22Rv1 (cell line): Measurements from ENCODE around the gene NRGN.

Source experiments
- H3K27ac ChIP-seq: fragments of 450-650 bp; 2 replicates; pipeline ENCODE4 v1.5.1; 2017
- CTCF ChIP-seq: fragments of 450-650 bp; IDR thresholded peaks from 2 replicates; pipeline ENCODE4 v1.5.1; 2017; ENCODE audit warnings: mild to moderate bottlenecking
- ZFX ChIP-seq: fragments of 450-650 bp; IDR thresholded peaks from 2 replicates; pipeline ENCODE4 v1.6.1; 2017; ENCODE audit warnings: antibody characterized with exemption, borderline replicate concordance

Gene NRGN

GRCh38 chr11:124747406-124748099, 7.8 kb downstream of the NRGN start:
- TF ChIP-seq CTCF (no peak), ZFX (no peak)
- H3K27ac ChIP-seq = peak overlapping the region; percentile 73

GRCh38 chr11:124748100-124748418, 8.3 kb downstream of the NRGN start:
- TF ChIP-seq CTCF = no peak
- no peak for TF ChIP-seq ZFX
- H3K27ac ChIP-seq = no peak overlapping the region

GRCh38 chr11:124748481-124749343, 9.0 kb downstream of the NRGN start:
- no peak overlapping the region for H3K27ac ChIP-seq
- no peak for TF ChIP-seq CTCF
- no peak for TF ChIP-seq ZFX

GRCh38 chr11:124749912-124750311, 10.2 kb downstream of the NRGN start:
- H3K27ac ChIP-seq = no peak overlapping the region
- TF ChIP-seq CTCF (no peak), ZFX (no peak)

- no peak overlapping the region for H3K27ac ChIP-seq
- TF ChIP-seq ZFX (no peak), CTCF (no peak)
Observed at GRCh38 chr11:124751391-124751740, 11.6 kb downstream of the NRGN start.

GRCh38 chr11:124751741-124752470, 12.2 kb downstream of the NRGN start, which contains the start of gene VSIG2:
TSS of gene VSIG2 (minus strand) at chr11:124752255. CDS start at chr11:124752137, 118 bp downstream.
- no peak within 1 kb of the TSS for H3K27ac ChIP-seq
- TF ChIP-seq ZFX (no peak), CTCF (no peak)
